K562 (cell line): ENCODE measurements around the gene TENT4A. TPM values are rescaled to one million over a fixed set of nuclear protein-coding genes. Genes with fewer than 3 reads are reported as not detected.

ENCODE experiments used
- BDP1 ChIP-seq: IDR thresholded peaks from 3 replicates; pipeline ENCODE4 v1.6.1; 2011; ENCODE audit not compliant: insufficient read length, insufficient read depth
- BRD9 ChIP-seq: fragments of 450-650 bp; IDR thresholded peaks from 2 replicates; pipeline ENCODE4 v1.6.1; 2018; ENCODE audit warnings: low read depth; ENCODE audit not compliant: partially characterized antibody
- CREM ChIP-seq: IDR thresholded peaks from 2 replicates; pipeline ENCODE4 v1.6.1; 2014; ENCODE audit warnings: antibody characterized with exemption, low read depth
- EWSR1 ChIP-seq: fragments of 450-650 bp; IDR thresholded peaks from 2 replicates; pipeline ENCODE4 v1.6.1; 2018; ENCODE audit warnings: borderline replicate concordance, mild to moderate bottlenecking, low read depth, moderate library complexity; ENCODE audit not compliant: partially characterized antibody
- HIVEP1 ChIP-seq: fragments of 250-450 bp; sonication (Bioruptor Pico); IDR thresholded peaks from 2 replicates; pipeline ENCODE4 v1.4.0; 2020; ENCODE audit warnings: mild to moderate bottlenecking
- MTA2 ChIP-seq: fragments of 450-650 bp; IDR thresholded peaks from 2 replicates; pipeline ENCODE4 v1.6.1; 2016; ENCODE audit warnings: low read depth
- NFIC ChIP-seq: fragments of 450-650 bp; IDR thresholded peaks from 2 replicates; pipeline ENCODE4 v1.6.1; 2017; ENCODE audit warnings: mild to moderate bottlenecking, inconsistent platforms
- SOX6 ChIP-seq: fragments of 450-650 bp; IDR thresholded peaks from 2 replicates; pipeline ENCODE4 v1.6.1; 2014; ENCODE audit warnings: mild to moderate bottlenecking
- TFAM ChIP-seq: fragments of 250-450 bp; sonication (Bioruptor Pico); conservative IDR thresholded peaks from 2 replicates; pipeline ENCODE4 v1.5.0; 2021; ENCODE audit warnings: mild to moderate bottlenecking, moderate library complexity
- ZBTB11 ChIP-seq, 3 experiments: fragments of 200-800 bp in 1 of 3; fragments of 250-450 bp in 1 of 3; fragments of 450-650 bp in 1 of 3; sonication (Bioruptor Pico) in 1 of 3; sonication (Bioruptor generic) in 1 of 3; formaldehyde crosslinking in 1 of 3; IDR thresholded peaks; 2 replicates each; pipeline versions ENCODE4 v1.6.1 to v1.8.0; 2016 to 2022; ENCODE audit warnings: mild to moderate bottlenecking in 2 of 3, missing genetic modification characterization in 2 of 3, missing compliant biosample characterization in 1 of 3, moderate library complexity in 1 of 3
- ZNF407 ChIP-seq: fragments of 450-650 bp; IDR thresholded peaks from 2 replicates; pipeline ENCODE4 v1.6.1; 2016; ENCODE audit warnings: low read depth
- ZNF431 ChIP-seq: sonication (generic); formaldehyde crosslinking; IDR thresholded peaks from 2 replicates; pipeline ENCODE4 v1.8.0; 2022; ENCODE audit warnings: mild to moderate bottlenecking, missing genetic modification reagents
- ZNF511 ChIP-seq: sonication (generic); formaldehyde crosslinking; IDR thresholded peaks from 2 replicates; pipeline ENCODE4 v1.8.0; 2022; ENCODE audit warnings: mild to moderate bottlenecking, missing genetic modification reagents
- ZNF589 ChIP-seq: fragments of 200-800 bp; sonication (Bioruptor generic); IDR thresholded peaks from 2 replicates; pipeline ENCODE4 v1.6.1; 2016; ENCODE audit warnings: low read depth, missing genetic modification characterization, missing compliant biosample characterization
- polyA plus RNA-seq, 8 experiments: library from polyadenylated mRNA; depleted of rRNA in 4 of 8; stranded (reverse) in 5 of 8; unstranded in 3 of 8; fragments of >200 nt; fragmentation: Nextera tagmentation in 2 of 8; fragmentation: Illumina TruSeq in 1 of 8; extraction: Ambion mirVana in 2 of 8; extraction: Trizol in 1 of 8; gene quantifications; 2 replicates each; pipeline versions ENCODE4 v1.2.1 to v1.2.3, GENCODE V29; 2011 to 2014; ENCODE audit warnings: inconsistent platforms in 1 of 8, missing spikeins in 1 of 8
- total RNA-seq, 7 experiments: library from RNA; depleted of rRNA in 6 of 7; stranded (reverse); fragments of >200 nt in 6 of 7; fragmentation: Illumina TruSeq in 2 of 7; extraction: Trizol in 2 of 7; gene quantifications; 2 replicates each; pipeline versions ENCODE4 v1.2.1 to v1.2.3, GENCODE V29; 2011 to 2021; ENCODE audit warnings: low replicate concordance in 1 of 7

TENT4A gene
- total and polyA plus RNA-seq, 9 of the 15 experiments (the other 6 are each of a cell fraction or from before 2014, with no cell fraction given) = 1.3 to 27.3 (median 13.0) TPM

- TF ChIP-seq ZBTB11 (CRISPR knock-in tag; IDR thresholded peaks at IDR 0.05) (peak in 1 of 3 experiments; percentile 82; a peak in 2 of 6 replicates), EWSR1 (no peak), ZNF589 (CRISPR knock-in tag) (no peak), MTA2 (no peak), SOX6 (peak; percentile 57), BRD9 (peak; percentile 39), CREM (peak; percentile 97), TFAM (CRISPR knock-in tag) (no peak), NFIC (peak; percentile 60), HIVEP1 (no peak), ZNF431 (CRISPR knock-in tag) (0 out of 2 replicates have a peak, but pooled peaks have one; percentile 18), BDP1 (no peak), ZNF407 (no peak), ZNF511 (CRISPR knock-in tag) (peak; percentile 86; the same call in 1 of the 2 replicates)
These were observed 507 bp upstream of the TENT4A start (continued) for GRCh38 chr5:6712577-6713273.
